HG02623 (cell line): Measurements from ENCODE around the gene POC1A.
"Not testable (repeated sequence)": the region's sequence is repeated elsewhere in the genome, so short reads cannot be mapped to it uniquely, and the experiment has no call there.

ENCODE experiments used
- ATAC-seq: cut with Tn5 transposase; IDR thresholded peaks from one replicate; pipeline ENCODE4 v1.9.1; 2021; ENCODE audit warnings: moderate library complexity; ENCODE audit not compliant: unreplicated experiment

POC1A gene

GRCh38 chr3:52054661-52055511 is 99.3 kb downstream of the POC1A start:
- no peak for ATAC-seq

- ATAC-seq = no peak
Observed at GRCh38 chr3:52053307-52054304, 100.6 kb downstream of the POC1A start.

GRCh38 chr3:52052831-52053306 is 101.4 kb downstream of the POC1A start:
- ATAC-seq = no peak

- ATAC-seq = no peak
Observed at GRCh38 chr3:52051444-52051843, 102.8 kb downstream of the POC1A start.

GRCh38 chr3:52050571-52050970 is 103.7 kb downstream of the POC1A start:
- no peak for ATAC-seq

GRCh38 chr3:52049503-52049902 is 104.7 kb downstream of the POC1A start:
- no peak for ATAC-seq

- no peak for ATAC-seq
Observed at GRCh38 chr3:52047295-52047960, 106.8 kb downstream of the POC1A start.

- ATAC-seq = no peak
Observed at GRCh38 chr3:52046902-52047239, 107.4 kb downstream of the POC1A start.

- no peak for ATAC-seq
Observed at GRCh38 chr3:52046186-52046901, 107.9 kb downstream of the POC1A start.

GRCh38 chr3:52044869-52045619 is 109.2 kb downstream of the POC1A start:
- ATAC-seq = no peak

- ATAC-seq = no peak
Observed at GRCh38 chr3:52043750-52044149, 110.5 kb downstream of the POC1A start.

- not testable (repeated sequence) for ATAC-seq
Observed at GRCh38 chr3:52043039-52043438, 111.2 kb downstream of the POC1A start.

- ATAC-seq = no peak
Observed at GRCh38 chr3:52041118-52041731, 113.0 kb downstream of the POC1A start.

GRCh38 chr3:52040600-52040999 is 113.6 kb downstream of the POC1A start:
- no peak for ATAC-seq

- no peak for ATAC-seq
Observed at GRCh38 chr3:52039846-52040245, 114.4 kb downstream of the POC1A start.

- ATAC-seq = no peak
Observed at GRCh38 chr3:52039426-52039825, 114.8 kb downstream of the POC1A start.

GRCh38 chr3:52038227-52038626 is 116.0 kb downstream of the POC1A start:
- no peak for ATAC-seq

- ATAC-seq = no peak
Observed at GRCh38 chr3:52037291-52037690, 116.9 kb downstream of the POC1A start.

- ATAC-seq = no peak
Observed at GRCh38 chr3:52036829-52037228, 117.4 kb downstream of the POC1A start.
